ENCODE data around the gene IPCEF1.

Gene IPCEF1, protein sequence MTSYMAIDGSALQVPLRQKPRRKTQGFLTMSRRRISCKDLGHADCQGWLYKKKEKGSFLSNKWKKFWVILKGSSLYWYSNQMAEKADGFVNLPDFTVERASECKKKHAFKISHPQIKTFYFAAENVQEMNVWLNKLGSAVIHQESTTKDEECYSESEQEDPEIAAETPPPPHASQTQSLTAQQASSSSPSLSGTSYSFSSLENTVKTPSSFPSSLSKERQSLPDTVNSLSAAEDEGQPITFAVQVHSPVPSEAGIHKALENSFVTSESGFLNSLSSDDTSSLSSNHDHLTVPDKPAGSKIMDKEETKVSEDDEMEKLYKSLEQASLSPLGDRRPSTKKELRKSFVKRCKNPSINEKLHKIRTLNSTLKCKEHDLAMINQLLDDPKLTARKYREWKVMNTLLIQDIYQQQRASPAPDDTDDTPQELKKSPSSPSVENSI

GRCh38 chr6:154356690-154357089, at the start of gene IPCEF1:
IPCEF1 (minus strand) TSS chr6:154356803; CDS start chr6:154265947, 90,856 bp downstream.
- DNase-seq = no peak

DNA sequence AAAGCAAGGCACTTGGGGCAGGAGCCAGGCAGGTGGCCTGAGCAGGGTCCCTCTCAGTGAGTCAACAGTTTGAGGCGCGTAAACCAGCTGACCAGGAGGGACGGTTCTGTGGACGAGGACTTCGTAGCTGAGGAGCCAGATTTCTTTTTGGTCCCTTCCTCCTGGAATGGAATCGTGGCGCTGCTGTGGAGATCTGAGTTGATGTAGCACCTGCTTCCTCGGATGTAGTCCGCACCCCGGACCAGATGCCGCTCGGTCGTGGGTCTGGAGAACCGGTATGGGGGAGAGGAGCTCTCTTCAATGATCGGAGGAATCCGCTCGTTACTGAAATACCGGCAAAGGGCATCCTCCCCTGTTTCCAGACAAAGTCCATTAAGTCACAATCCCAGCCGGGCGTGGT, 49.7 kb upstream of the IPCEF1 start:
- DNase-seq = no peak

DNA sequence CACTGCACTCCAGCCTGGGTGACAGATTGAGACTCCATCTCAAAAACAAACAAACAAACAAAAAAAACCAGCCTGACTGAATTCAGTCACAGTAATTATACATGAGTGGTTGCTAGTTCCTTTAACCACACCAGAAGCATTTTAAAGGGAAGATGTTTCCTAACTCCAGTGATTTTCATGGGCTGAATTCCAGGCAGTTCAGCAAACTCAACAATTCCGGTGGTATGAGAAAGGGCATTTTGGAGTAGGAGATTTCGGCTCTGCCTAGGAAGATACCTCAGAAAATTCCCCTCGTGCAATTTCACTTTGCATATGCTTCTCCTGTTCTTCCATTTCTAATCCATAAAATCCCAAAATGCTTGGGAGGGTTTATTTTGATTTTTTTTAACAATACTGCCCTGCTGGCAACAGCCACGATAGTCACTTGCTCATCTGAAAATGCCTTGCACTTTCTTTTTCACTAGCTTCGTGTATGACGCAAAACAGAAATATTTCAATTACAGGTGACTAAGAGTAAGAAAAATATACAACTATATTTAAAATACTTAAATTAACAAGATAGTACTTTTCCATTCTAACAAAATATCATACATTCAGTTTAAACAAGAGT, 48.3 kb upstream of the IPCEF1 start:
- no peak for DNase-seq

DNA sequence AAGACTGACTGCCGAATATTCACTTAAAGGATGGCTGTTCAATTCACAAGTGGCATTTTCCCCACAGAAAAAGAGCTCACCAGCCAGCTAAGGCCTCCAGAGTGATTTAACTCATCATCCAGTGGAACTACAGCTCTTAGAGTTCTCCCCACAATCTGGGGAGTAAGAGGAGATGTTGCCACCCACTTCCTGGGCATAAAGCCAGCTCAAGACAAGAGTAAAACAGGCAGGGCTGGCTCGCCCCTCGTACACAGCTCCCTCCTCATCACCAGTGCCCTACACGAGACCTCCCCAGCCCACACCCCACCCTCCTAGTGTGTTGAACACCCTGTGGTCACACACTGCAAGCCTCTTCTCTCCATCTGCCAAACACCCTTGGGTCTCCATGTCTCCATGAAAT, 47.2 kb upstream of the IPCEF1 start:
- no peak for DNase-seq

DNA sequence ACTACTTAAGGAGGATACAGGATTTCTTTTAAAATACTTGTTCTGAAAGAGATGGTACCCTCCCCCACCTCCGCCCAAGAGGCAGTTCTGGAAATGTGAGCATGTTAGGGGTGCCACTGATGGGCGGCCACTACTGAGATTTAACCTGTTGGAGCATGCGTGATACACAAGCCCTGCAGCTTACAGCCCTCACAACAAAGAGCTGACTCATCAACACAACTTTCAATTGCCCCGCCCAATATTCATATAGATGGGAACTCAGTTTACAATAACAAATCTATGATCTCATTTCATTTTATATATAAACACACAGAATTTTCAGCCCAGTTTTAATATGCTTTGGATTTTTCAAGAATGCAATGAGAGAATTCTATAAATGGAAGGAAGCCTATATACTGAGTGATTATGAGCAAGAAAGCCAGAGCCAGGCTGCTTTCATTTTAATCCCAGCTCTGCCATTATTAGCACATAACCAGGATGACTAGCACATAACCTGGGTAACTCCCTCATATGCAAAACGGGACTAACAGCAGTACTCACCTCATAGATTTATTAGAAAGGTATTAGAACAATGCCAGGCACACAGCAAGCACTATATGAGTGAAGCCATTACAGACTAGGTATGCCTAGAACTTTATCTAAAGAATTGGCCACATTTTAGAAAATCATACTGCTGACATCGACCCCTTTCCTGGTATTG, 45.6 kb upstream of the IPCEF1 start:
- no peak for DNase-seq

GRCh38 chr6:154399097-154399496, 42.5 kb upstream of the IPCEF1 start:
- no peak for DNase-seq

GRCh38 chr6:154397491-154398195, 41.0 kb upstream of the IPCEF1 start:
- no peak for DNase-seq

DNA sequence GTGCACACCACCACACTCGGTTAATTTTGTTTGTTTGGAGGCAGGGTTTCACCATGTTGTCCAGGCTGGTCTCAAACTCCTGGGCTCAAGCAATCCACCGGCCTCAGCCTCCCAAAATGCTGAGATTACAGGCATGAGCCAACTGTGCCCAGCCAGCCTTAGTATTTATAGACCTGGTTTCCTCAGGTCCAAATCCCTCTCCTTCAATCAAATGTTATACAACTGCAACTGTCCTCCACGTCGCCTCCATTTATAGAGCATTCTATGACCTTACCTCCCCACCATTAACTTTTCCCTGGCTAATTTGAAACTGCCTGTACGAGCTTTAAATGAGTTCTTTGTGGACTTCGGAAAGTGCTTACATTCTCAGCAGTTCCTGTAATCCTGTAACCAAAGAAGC, 39.3 kb upstream of the IPCEF1 start:
- no peak for DNase-seq

DNA sequence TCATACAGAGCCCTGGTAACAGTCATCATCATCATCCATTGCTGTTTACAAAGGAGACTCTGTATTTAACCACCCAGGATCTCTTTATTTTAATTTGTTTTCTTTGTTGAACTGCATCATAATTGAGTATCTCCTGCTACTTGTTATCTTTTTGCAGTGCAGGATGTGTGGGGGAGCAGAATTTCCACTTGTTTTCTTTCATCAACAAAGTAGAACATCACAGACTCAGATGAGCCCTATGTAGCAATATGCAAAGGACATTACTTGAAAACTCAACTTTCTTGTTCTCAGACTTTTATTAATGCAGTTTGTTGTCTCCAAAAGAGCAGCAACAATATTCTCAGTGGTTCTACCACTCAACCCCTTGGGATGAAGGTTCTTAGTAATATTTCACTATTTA, 38.7 kb upstream of the IPCEF1 start:
- no peak for DNase-seq

- DNase-seq = no peak
These were observed 38.0 kb upstream of the IPCEF1 start for GRCh38 chr6:154394571-154394970.

- DNase-seq = no peak
These were observed 33.4 kb upstream of the IPCEF1 start for GRCh38 chr6:154390034-154390433.

DNA sequence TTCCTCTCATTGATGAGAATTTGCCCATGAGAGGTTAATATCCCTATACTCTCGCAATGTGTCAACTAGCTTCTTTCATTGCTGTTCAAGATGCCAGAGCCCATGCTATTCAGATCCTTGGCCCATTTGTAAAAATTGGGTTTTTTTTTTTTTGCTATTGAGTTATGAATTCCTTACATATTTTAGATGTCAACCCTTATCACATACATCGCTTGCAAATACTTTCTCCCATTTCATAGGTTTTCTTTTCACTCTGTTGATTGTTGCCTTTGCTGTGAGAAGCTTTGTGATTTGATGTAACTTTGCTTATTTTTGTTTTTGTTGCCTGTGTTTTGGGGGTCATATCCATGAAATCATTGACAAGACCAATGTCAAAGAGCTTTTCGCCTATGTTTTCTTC, 32.2 kb upstream of the IPCEF1 start:
- no peak for DNase-seq

- DNase-seq = no peak
These were observed 30.5 kb upstream of the IPCEF1 start for GRCh38 chr6:154386848-154387717.

- DNase-seq = no peak
These were observed 27.6 kb upstream of the IPCEF1 start for GRCh38 chr6:154384191-154384590.

- no peak for DNase-seq
These were observed 26.7 kb upstream of the IPCEF1 start for GRCh38 chr6:154383273-154383672.

- DNase-seq = no peak
These were observed 26.1 kb upstream of the IPCEF1 start for GRCh38 chr6:154382740-154383139.

DNA sequence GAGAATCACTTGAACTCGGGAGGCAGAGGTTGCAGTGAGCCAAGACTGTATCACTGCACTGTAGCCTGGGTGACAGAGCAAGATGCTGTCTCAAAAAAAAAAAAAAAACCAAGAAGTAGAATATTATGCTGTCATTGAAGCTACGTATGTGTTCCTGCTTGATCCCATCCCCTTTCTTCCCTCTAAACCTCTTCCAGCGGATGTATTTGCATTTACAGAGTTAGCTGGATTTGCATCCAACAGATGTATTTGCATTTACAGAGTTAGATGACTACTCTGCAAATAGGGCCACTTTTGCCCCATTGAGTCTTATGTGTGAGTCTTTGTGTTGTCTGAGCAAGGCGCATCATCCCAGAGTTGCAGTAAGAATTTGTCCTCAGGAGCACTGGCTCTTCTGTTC, 24.9 kb upstream of the IPCEF1 start:
- no peak for DNase-seq

DNA sequence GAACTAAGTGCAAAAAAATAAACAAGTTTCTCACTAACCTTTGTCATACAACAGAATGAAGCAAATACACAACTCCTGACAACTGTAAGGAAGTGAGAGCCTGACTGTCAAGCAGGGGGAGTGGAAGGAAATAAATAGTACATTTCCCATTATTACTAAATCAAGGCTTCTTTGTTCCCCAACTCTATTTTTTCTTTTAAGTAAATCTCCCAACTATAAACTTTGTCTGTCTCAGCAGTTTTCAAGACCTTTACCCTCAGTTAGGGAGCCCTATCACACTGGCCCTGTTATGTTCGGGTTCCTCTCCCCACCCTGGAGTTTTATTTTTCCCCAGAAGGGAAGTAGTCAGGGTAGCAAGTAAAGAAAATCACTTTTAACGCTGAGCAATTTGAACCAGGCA, 24.1 kb upstream of the IPCEF1 start:
- no peak for DNase-seq

- DNase-seq = no peak
These were observed 23.0 kb upstream of the IPCEF1 start for GRCh38 chr6:154379585-154379984.

- no peak for DNase-seq
These were observed 21.9 kb upstream of the IPCEF1 start for GRCh38 chr6:154378518-154378917.

GRCh38 chr6:154377726-154378125, 21.1 kb upstream of the IPCEF1 start:
- DNase-seq = no peak

DNA sequence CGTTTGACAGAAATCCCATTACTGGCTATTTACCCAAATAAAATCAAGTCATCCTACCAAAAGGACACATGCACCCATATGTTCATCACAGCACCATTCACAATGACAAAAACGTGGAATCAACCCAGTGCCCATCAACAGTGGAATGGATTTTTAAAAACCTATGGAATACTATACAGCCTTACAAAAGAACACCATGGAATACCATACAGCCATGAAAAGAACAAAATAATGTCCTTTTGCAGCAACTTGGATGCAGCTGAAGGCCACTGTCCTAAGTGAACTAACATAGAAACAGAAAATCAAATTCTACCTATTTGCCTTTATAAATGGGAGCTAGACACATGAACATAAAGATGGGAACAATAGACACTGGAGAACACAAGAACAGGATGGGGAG, 17.4 kb upstream of the IPCEF1 start:
- no peak for DNase-seq

All from NCI-H524 (cell line).